K562 (cell line): ENCODE results near the gene PDZK1IP1. TPM values are rescaled to one million over a fixed set of nuclear protein-coding genes. Genes with fewer than 3 reads are reported as not detected.

Experiments used
- CHD1 ChIP-seq: fragments of 200-600 bp; sonication (generic); IDR thresholded peaks from one replicate; pipeline ENCODE4 v1.6.1; 2012; ENCODE audit warnings: mild to moderate bottlenecking, moderate library complexity, low read length, inconsistent platforms
- GABPA ChIP-seq: fragments of 200-800 bp; sonication (Bioruptor generic); conservative IDR thresholded peaks from 2 replicates; pipeline ENCODE4 v1.6.1; 2016; ENCODE audit warnings: low read depth, missing genetic modification characterization, missing compliant biosample characterization
- GABPB1 ChIP-seq: sonication (generic); formaldehyde crosslinking; IDR thresholded peaks from 2 replicates; pipeline ENCODE4 v1.8.0; 2022; ENCODE audit warnings: mild to moderate bottlenecking, missing genetic modification reagents
- POLR2G ChIP-seq: fragments of 200-400 bp; formaldehyde crosslinking; IDR thresholded peaks from 2 replicates; pipeline ENCODE4 v1.6.1; 2017; ENCODE audit warnings: low read depth, mild to moderate bottlenecking, antibody characterized with exemption, low read length, moderate library complexity
- RNF2 ChIP-seq: sonication (generic); IDR thresholded peaks from 2 replicates; pipeline ENCODE4 v1.6.1; 2016
- SIN3A ChIP-seq, 2 experiments: fragments of 150-350 bp in 1 of 2; IDR thresholded peaks; 2 replicates each; pipeline ENCODE4 v1.6.1; 2011 to 2016; ENCODE audit warnings: borderline replicate concordance in 2 of 2, low read depth in 2 of 2, low read length in 2 of 2, mild to moderate bottlenecking in 2 of 2, moderate library complexity in 2 of 2; ENCODE audit not compliant: control insufficient read depth in 1 of 2
- SMARCA4 ChIP-seq: fragments of 450-650 bp; IDR thresholded peaks from 2 replicates; pipeline ENCODE4 v1.6.1; 2016
- SMARCB1 ChIP-seq: IDR thresholded peaks from 2 replicates; pipeline ENCODE4 v1.6.1; 2011; ENCODE audit warnings: improper control_type of control experiment, low read depth; ENCODE audit not compliant: insufficient read length
- SPI1 ChIP-seq: IDR thresholded peaks from 2 replicates; pipeline ENCODE4 v1.6.1; 2011; ENCODE audit warnings: low read depth, low read length, control low read depth, borderline replicate concordance
- SUPT5H ChIP-seq: fragments of 450-650 bp; IDR thresholded peaks from 2 replicates; pipeline ENCODE4 v1.6.1; 2016
- TEAD1 ChIP-seq, 2 experiments: fragments of 450-650 bp in 1 of 2; sonication (generic) in 1 of 2; formaldehyde crosslinking; IDR thresholded peaks; 2 replicates each; pipeline versions ENCODE4 v1.4.0 to v1.8.0; 2020 to 2022; ENCODE audit warnings: mild to moderate bottlenecking in 2 of 2, missing genetic modification reagents in 1 of 2
- TRIM25 ChIP-seq: fragments of 450-650 bp; IDR thresholded peaks from 2 replicates; pipeline ENCODE4 v1.7.0; 2016; ENCODE audit warnings: borderline replicate concordance
- UBTF ChIP-seq, 2 experiments: IDR thresholded peaks; 2 replicates each; pipeline ENCODE4 v1.6.1; 2012; ENCODE audit warnings: improper control_type of control experiment in 2 of 2, low read depth in 2 of 2, low read length in 2 of 2, borderline replicate concordance in 1 of 2
- ZNF282 ChIP-seq: sonication (generic); formaldehyde crosslinking; IDR thresholded peaks from 2 replicates; pipeline ENCODE4 v1.8.1; 2023; ENCODE audit warnings: missing genetic modification reagents
- ZNF384 ChIP-seq: IDR thresholded peaks from 2 replicates; pipeline ENCODE4 v1.6.1; 2012; ENCODE audit warnings: low read depth, low read length, improper control_type of control experiment
- ZNF696 ChIP-seq: fragments of 250-450 bp; sonication (Bioruptor Pico); conservative IDR thresholded peaks from 2 replicates; pipeline ENCODE4 v1.4.0; 2020; ENCODE audit warnings: mild to moderate bottlenecking, moderate library complexity
- polyA plus RNA-seq, 8 experiments: library from polyadenylated mRNA; depleted of rRNA in 4 of 8; stranded (reverse) in 5 of 8; unstranded in 3 of 8; fragments of >200 nt; fragmentation: Nextera tagmentation in 2 of 8; fragmentation: Illumina TruSeq in 1 of 8; extraction: Ambion mirVana in 2 of 8; extraction: Trizol in 1 of 8; gene quantifications; 2 replicates each; pipeline versions ENCODE4 v1.2.1 to v1.2.3, GENCODE V29; 2011 to 2014; ENCODE audit warnings: inconsistent platforms in 1 of 8, missing spikeins in 1 of 8
- total RNA-seq, 7 experiments: library from RNA; depleted of rRNA in 6 of 7; stranded (reverse); fragments of >200 nt in 6 of 7; fragmentation: Illumina TruSeq in 2 of 7; extraction: Trizol in 2 of 7; gene quantifications; 2 replicates each; pipeline versions ENCODE4 v1.2.1 to v1.2.3, GENCODE V29; 2011 to 2021; ENCODE audit warnings: low replicate concordance in 1 of 7
- TF ChIP-seq, protein P1 (sequence below): fragments of 450-650 bp; IDR thresholded peaks from 2 replicates; pipeline ENCODE4 v1.6.1; 2017; ENCODE audit warnings: antibody characterized with exemption
- TF ChIP-seq, protein P2 (sequence below): fragments of 450-650 bp; IDR thresholded peaks from 2 replicates; pipeline ENCODE4 v1.7.1; 2018; ENCODE audit warnings: mild to moderate bottlenecking, low read depth; ENCODE audit not compliant: partially characterized antibody

The PDZK1IP1 gene
- total and polyA plus RNA-seq, 9 of the 15 experiments (the other 6 are each of a cell fraction or from before 2014, with no cell fraction given), result 0.17 to 0.68 (median 0.53) TPM; not detected in 2

GRCh38 chr1:47229031-47229885 is 39.4 kb upstream of the PDZK1IP1 start (continued):
- TF ChIP-seq, protein P1, sequence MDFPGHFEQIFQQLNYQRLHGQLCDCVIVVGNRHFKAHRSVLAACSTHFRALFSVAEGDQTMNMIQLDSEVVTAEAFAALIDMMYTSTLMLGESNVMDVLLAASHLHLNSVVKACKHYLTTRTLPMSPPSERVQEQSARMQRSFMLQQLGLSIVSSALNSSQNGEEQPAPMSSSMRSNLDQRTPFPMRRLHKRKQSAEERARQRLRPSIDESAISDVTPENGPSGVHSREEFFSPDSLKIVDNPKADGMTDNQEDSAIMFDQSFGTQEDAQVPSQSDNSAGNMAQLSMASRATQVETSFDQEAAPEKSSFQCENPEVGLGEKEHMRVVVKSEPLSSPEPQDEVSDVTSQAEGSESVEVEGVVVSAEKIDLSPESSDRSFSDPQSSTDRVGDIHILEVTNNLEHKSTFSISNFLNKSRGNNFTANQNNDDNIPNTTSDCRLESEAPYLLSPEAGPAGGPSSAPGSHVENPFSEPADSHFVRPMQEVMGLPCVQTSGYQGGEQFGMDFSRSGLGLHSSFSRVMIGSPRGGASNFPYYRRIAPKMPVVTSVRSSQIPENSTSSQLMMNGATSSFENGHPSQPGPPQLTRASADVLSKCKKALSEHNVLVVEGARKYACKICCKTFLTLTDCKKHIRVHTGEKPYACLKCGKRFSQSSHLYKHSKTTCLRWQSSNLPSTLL, result no peak
- TF ChIP-seq GABPA (tag), result peak; percentile 64
- 0 out of 2 replicates have a peak, but pooled peaks have one; percentile 45 for TF ChIP-seq SUPT5H
- TF ChIP-seq UBTF (IDR thresholded peaks at IDR 0.05; ENCODE audit: borderline replicate concordance in 1 of 2, low read depth in 2 of 2, low read length in 2 of 2), result peak; percentile 49 to 80; a peak in 3 of 4 replicates
- TF ChIP-seq CHD1, result peak; percentile 86
- no peak for TF ChIP-seq SPI1
- 0 out of 4 replicates have a peak, but pooled peaks of 1 of the 2 experiments have one; percentile 45 for TF ChIP-seq TEAD1 (CRISPR knock-in tag; IDR thresholded peaks at IDR 0.05)
- TF ChIP-seq ZNF282 (CRISPR knock-in tag), result no peak
- TF ChIP-seq TRIM25, result no peak
- TF ChIP-seq SIN3A (IDR thresholded peaks at IDR 0.05; ENCODE audit: borderline replicate concordance in 2 of 2, control insufficient read depth in 1 of 2, low read depth in 2 of 2, low read length in 2 of 2), result peak; percentile 12 to 57; a peak in 1 of 4 replicates
- no peak for TF ChIP-seq SMARCB1
- no peak for TF ChIP-seq ZNF696
- TF ChIP-seq SMARCA4, result peak; percentile 65
- TF ChIP-seq, protein P2, sequence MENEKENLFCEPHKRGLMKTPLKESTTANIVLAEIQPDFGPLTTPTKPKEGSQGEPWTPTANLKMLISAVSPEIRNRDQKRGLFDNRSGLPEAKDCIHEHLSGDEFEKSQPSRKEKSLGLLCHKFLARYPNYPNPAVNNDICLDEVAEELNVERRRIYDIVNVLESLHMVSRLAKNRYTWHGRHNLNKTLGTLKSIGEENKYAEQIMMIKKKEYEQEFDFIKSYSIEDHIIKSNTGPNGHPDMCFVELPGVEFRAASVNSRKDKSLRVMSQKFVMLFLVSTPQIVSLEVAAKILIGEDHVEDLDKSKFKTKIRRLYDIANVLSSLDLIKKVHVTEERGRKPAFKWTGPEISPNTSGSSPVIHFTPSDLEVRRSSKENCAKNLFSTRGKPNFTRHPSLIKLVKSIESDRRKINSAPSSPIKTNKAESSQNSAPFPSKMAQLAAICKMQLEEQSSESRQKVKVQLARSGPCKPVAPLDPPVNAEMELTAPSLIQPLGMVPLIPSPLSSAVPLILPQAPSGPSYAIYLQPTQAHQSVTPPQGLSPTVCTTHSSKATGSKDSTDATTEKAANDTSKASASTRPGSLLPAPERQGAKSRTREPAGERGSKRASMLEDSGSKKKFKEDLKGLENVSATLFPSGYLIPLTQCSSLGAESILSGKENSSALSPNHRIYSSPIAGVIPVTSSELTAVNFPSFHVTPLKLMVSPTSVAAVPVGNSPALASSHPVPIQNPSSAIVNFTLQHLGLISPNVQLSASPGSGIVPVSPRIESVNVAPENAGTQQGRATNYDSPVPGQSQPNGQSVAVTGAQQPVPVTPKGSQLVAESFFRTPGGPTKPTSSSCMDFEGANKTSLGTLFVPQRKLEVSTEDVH, result no peak
- TF ChIP-seq GABPB1, result peak; percentile 74
- peak; percentile 61 for TF ChIP-seq POLR2G
- no peak for TF ChIP-seq ZNF384
- peak; percentile 23; the same call in 1 of the 2 replicates for TF ChIP-seq RNF2
